HCT116 (cell line): ENCODE results near the gene A4GNT.

Source experiments
- CTCF ChIP-seq, 3 experiments: fragments of 200-600 bp in 1 of 3; sonication (generic) in 1 of 3; IDR thresholded peaks in 2 of 3; conservative IDR thresholded peaks in 1 of 3; 2 replicates each; pipeline ENCODE4 v1.5.1; 2012 to 2017; ENCODE audit warnings: low read depth in 2 of 3, low read length in 2 of 3, antibody characterized with exemption in 1 of 3, borderline replicate concordance in 1 of 3, control low read depth in 1 of 3, mild to moderate bottlenecking in 1 of 3, mixed read lengths in 1 of 3, mixed run types in 1 of 3, moderate library complexity in 1 of 3; ENCODE audit not compliant: insufficient read depth in 1 of 3
- EZH2 ChIP-seq: fragments of 200-600 bp; sonication (generic); IDR thresholded peaks from 2 replicates; pipeline ENCODE4 v1.6.1; 2017; ENCODE audit warnings: antibody characterized with exemption, mixed run types
- POLR2A ChIP-seq: IDR thresholded peaks from 2 replicates; pipeline ENCODE4 v1.7.0; 2011; ENCODE audit warnings: borderline replicate concordance; ENCODE audit not compliant: insufficient read depth, insufficient read length; ENCODE audit errors: extremely low read depth
- POLR2AphosphoS5 ChIP-seq: IDR thresholded peaks from 2 replicates; pipeline ENCODE4 v1.6.1; 2011; ENCODE audit warnings: mild to moderate bottlenecking, low read depth, low read length, moderate library complexity
- ZFX ChIP-seq: fragments of 450-650 bp; IDR thresholded peaks from 2 replicates; pipeline ENCODE4 v1.6.1; 2017

- TF ChIP-seq CTCF (IDR thresholded peaks at IDR 0.05 in 2 of 3, conservative IDR thresholded peaks at IDR 0.05 in 1 of 3; ENCODE audit: borderline replicate concordance in 1 of 3, insufficient read depth in 1 of 3, low read depth in 2 of 3, low read length in 2 of 3) = no peak
- TF ChIP-seq ZFX = no peak
- no peak for TF ChIP-seq POLR2AphosphoS5
- no peak for TF ChIP-seq EZH2
- no peak for TF ChIP-seq POLR2A
These were observed 6.5 kb downstream of the A4GNT start for GRCh38 chr3:138125548-138126221.
